CD4-positive, alpha-beta T cell treated with Interleukin-4 for 1 hour (primary cell): ENCODE data around the gene TSPAN17.

Experiments used
- DNase-seq, 2 donors: peaks; one replicate each; pipeline ENCODE4 v3.0.0-alpha.2; 2020 to 2022

Gene TSPAN17

GRCh38 chr5:176621661-176622079, 25.6 kb upstream of the TSPAN17 start:
- no peak for DNase-seq

GRCh38 chr5:176624142-176624541, 23.1 kb upstream of the TSPAN17 start:
- DNase-seq = no peak

- no peak for DNase-seq
Observed at GRCh38 chr5:176624938-176625337, 22.3 kb upstream of the TSPAN17 start.

GRCh38 chr5:176625512-176625911, 21.8 kb upstream of the TSPAN17 start:
- DNase-seq = no peak

GRCh38 chr5:176625966-176626875, 21.1 kb upstream of the TSPAN17 start:
- no peak for DNase-seq

GRCh38 chr5:176626876-176627236, 20.4 kb upstream of the TSPAN17 start:
- DNase-seq = no peak

GRCh38 chr5:176627582-176627981, 19.7 kb upstream of the TSPAN17 start:
- no peak for DNase-seq

GRCh38 chr5:176628406-176629228, 18.7 kb upstream of the TSPAN17 start:
- DNase-seq = no peak

- DNase-seq = no peak
Observed at GRCh38 chr5:176629317-176629852, 17.9 kb upstream of the TSPAN17 start.

- DNase-seq = peak; percentile 24 to 40
Observed at GRCh38 chr5:176629853-176630680, 17.2 kb upstream of the TSPAN17 start, which contains the start of the genes EIF4E1B and SNCB. Gene EIF4E1B (plus strand): TSS chr5:176630675. CDS start chr5:176642788, 12,113 bp downstream. Gene SNCB (minus strand): TSS chr5:176630534. CDS start chr5:176629654, 880 bp downstream.

- DNase-seq = no peak
Observed at GRCh38 chr5:176630681-176631222, 16.5 kb upstream of the TSPAN17 start.

- no peak for DNase-seq
Observed at GRCh38 chr5:176631383-176632200, 15.7 kb upstream of the TSPAN17 start.

GRCh38 chr5:176632745-176633144, 14.5 kb upstream of the TSPAN17 start:
- DNase-seq = no peak

- no peak for DNase-seq
Observed at GRCh38 chr5:176633598-176633997, 13.7 kb upstream of the TSPAN17 start.

GRCh38 chr5:176636426-176636825, 10.9 kb upstream of the TSPAN17 start:
- no peak for DNase-seq

GRCh38 chr5:176637556-176637955, 9.7 kb upstream of the TSPAN17 start:
- DNase-seq = no peak

- DNase-seq = no peak
Observed at GRCh38 chr5:176638437-176638836, 8.8 kb upstream of the TSPAN17 start.

GRCh38 chr5:176639208-176639607, 8.1 kb upstream of the TSPAN17 start:
- DNase-seq = no peak

- DNase-seq = no peak
Observed at GRCh38 chr5:176639981-176640380, 7.3 kb upstream of the TSPAN17 start.

- DNase-seq = no peak
Observed at GRCh38 chr5:176640616-176641015, 6.7 kb upstream of the TSPAN17 start.
